ENCODE results near the gene LDLRAD4. TPM values are rescaled to one million over a fixed set of nuclear protein-coding genes. Genes with fewer than 3 reads are reported as not detected.

LDLRAD4 gene
- total and polyA plus RNA-seq, 9 of the 15 experiments (the other 6 are each of a cell fraction or from before 2014, with no cell fraction given): 0.01 TPM; not detected in 8

- Histone ChIP-seq H3K27me3 (ENCODE audit: control insufficient read depth in 2 of 2, insufficient read depth in 2 of 2, low read length in 2 of 2) (peaks cover 31 to 54% of the 10 kb centered on the region in 2 experiments), H3K4me1 (replicated peaks in 1 of 2; ENCODE audit: control insufficient read depth in 2 of 2, insufficient read depth in 2 of 2, low read length in 2 of 2) (no peaks in the 10 kb centered on the region)
- in situ Hi-C loops (cut with MboI): no loop called here
Measured at GRCh38 chr18:13270279-13270855, 51.8 kb downstream of the LDLRAD4 start.

More at GRCh38 chr18:13270279-13270855, 51.8 kb downstream of the LDLRAD4 start:
- no peak for ATAC-seq
- no peak overlapping the region for H2AFZ ChIP-seq (ENCODE audit: low read depth, low read length)
- intact Hi-C loops (cut with micrococcal nuclease): no loop called here
- no peak for FAIRE-seq
- 17% methylated on average over 11 of the region's 11 CpGs for WGBS (ENCODE audit: insufficient coverage, low coverage, missing lambda C conversion rate)
- CTCF ChIA-PET (ENCODE audit: low intra/inter-chr PET ratio): no interaction called here
- POLR2A ChIA-PET: no interaction called here
- TF ChIP-seq HNRNPLL (IDR thresholded peaks at IDR 0.05; ENCODE audit: low read depth, low read length, poor library complexity, severe bottlenecking) (no peak), NBN (IDR thresholded peaks at IDR 0.05; ENCODE audit: low read depth) (no peak), PHF21A (IDR thresholded peaks at IDR 0.05; ENCODE audit: borderline replicate concordance, low read depth) (no peak), TAF15 (IDR thresholded peaks at IDR 0.05; ENCODE audit: low read depth, low read length) (no peak), CREB3 (tag; conservative IDR thresholded peaks at IDR 0.05; ENCODE audit: low read depth) (no peak), BHLHE40 (IDR thresholded peaks at IDR 0.05; ENCODE audit: low read length) (no peak), BMI1 (IDR thresholded peaks at IDR 0.05; ENCODE audit: low read length) (no peak), POLR2AphosphoS5 (IDR thresholded peaks at IDR 0.05; ENCODE audit: control insufficient read depth, insufficient read depth, low read depth, low read length) (no peak), LEF1 (IDR thresholded peaks at IDR 0.05) (no peak)
- DNase-seq (ENCODE audit: extremely low read depth in 1 of 4, low spot score in 3 of 4): no peak
- H3K36me3 ChIP-seq (ENCODE audit: control insufficient read depth, insufficient read depth, low read length): no peaks in the 10 kb centered on the region
- no peak overlapping the region for H3K4me3 ChIP-seq
- H3K27ac ChIP-seq (ENCODE audit: extremely low read depth, low read depth, low read length): no peak overlapping the region
- no peaks in the 10 kb centered on the region for H4K20me1 ChIP-seq (replicated peaks; ENCODE audit: control insufficient read depth, insufficient read depth, low read length)
- no TSS peak for BruUV-seq (replicated peaks)
- no peak overlapping the region for H3K4me2 ChIP-seq (ENCODE audit: insufficient read depth, low read length)
- H3K79me2 ChIP-seq (ENCODE audit: control insufficient read depth, insufficient read depth, low read length): no peaks in the 10 kb centered on the region
- H3K9me3 ChIP-seq (replicated peaks; ENCODE audit: control insufficient read depth, insufficient read depth, low read depth, low read length): no peaks in the 10 kb centered on the region
- no peak overlapping the region for H3K9ac ChIP-seq (ENCODE audit: insufficient read depth in 1 of 2, low read depth in 2 of 2, low read length in 2 of 2)
- H3K9me1 ChIP-seq (ENCODE audit: control insufficient read depth, insufficient read depth, low read length): no peaks in the 10 kb centered on the region

All from K562 (cell line).